ENCODE results near the gene SRRM3.
"Not testable (repeated sequence)": the region's sequence is repeated elsewhere in the genome, so short reads cannot be mapped to it uniquely, and the experiment has no call there.

The SRRM3 gene

DNA sequence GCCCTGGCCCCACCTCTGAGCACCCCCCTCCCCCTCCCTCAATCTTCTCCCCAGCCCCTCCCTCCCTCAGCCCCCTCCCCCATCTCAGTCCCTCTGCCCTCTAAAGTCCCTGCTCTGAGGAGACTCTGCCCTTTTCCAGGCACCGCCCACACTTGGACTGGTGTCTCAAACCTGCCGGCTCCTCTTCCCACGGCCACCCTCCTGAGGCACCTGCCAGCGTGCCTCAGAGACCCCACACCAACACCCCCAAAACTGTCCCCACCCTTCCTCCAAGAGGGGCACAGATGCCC lies 66.1 kb downstream of the SRRM3 start:
- DNase-seq: no peak

DNA sequence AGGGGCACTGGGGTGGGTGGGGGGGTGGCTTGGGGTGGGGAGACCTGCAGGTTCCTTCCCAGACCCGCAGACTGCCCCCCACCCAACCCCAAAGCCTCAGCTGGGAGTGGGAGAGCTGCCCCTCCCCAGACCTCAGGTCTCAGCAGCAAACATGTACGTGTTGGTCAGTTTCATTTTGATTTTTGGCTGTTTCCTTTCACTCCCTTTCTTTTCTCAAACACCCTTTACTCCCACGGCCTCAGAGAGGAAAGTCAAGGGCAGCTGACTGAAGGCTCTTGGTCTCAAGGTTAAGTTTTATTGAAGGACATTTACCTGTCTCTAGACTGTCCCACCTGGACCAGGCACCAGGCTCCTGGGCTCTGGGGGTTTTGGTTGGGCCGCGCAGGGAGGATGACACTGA lies 66.7 kb downstream of the SRRM3 start:
- no peak for DNase-seq

DNA sequence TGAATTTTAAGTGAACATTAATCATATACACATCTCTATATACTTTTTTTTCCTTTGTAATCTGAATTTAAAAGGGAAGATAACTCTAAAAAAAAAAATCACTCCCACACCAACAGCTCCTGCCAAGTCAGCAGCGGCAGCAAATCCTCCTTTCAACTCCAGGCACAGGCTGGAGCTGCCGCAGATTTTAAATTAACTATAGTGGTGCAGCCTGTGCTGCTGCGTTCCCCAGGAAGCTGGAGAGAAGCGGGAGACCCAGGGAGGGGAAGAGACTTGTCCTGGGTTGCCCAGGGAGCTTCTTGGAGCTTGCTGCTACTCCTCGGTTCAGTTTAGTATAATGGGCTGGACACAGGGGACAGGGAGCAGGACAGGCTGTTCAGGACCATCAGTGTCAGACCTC lies 68.2 kb downstream of the SRRM3 start:
- DNase-seq: no peak

DNA sequence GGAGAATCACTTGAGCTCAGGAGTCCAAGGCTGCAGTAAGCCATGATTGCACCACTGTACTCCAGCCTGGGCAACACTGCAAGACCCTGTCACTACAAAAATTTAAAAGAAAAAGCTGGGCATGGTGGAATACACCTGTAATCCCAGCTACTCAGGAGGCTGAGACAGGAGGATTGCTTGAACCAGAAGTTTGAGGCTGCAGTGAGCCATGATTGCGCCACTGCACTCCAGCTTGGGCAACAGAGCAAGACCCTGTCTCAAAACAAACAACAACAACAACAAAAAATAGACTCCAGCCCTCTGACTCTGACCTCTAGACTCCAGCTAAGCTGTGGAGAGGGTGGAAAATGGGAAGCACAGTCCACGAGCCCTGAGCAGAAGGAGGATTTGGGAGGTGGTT lies 69.7 kb downstream of the SRRM3 start:
- not testable (repeated sequence) for DNase-seq

DNA sequence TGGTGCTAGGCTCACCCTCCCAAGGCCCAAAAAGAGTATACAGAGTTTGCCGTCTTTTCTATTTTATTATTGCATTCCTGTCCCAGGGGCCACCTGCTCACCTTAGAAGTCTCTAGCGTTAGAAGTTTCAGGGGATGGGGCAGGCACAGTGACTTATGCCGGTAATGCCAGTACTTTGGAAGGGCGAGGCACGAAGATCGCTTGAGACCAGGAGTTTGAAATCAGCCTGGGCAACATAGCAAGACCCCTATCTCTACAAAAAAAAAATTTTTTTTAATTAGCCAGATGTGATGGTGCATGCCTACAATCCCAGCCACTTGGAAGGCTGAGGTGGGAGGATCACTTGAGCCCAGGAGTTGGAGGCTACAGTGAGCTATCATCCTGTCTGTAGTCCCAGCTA lies 70.4 kb downstream of the SRRM3 start:
- DNase-seq: no peak

DNA sequence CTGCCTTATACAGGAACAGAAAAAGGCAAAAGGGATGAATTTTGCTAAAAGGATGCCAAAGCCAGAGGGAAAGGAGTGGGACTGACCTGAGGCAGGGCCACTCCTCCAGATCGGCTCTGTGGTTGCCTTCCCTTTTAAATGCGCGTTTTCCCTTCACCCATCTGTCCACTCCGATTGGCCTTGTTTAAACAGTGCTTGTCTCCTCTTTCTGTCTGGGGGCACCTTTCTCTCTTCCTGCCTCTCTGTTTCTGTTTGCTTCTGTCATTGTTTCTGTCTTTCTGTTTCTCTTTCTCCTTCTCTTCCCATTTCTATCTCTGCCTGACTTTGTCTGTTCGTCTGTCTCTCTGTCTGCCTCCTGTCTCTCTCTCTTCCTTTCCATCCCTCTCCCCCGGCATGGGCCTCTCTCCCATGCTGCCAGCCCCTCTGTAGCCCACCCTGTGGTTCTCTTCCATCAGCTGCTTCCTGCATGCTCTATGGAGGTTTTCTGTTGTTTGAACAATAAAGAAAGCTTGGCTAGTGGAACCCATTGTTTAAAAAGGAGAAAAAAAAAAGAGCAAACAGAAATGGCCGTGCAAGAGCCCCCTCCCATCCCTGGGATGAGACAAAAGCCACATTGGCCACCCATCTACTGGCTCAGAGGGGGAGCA lies 71.3 kb downstream of the SRRM3 start:
- DNase-seq: no peak

DNA sequence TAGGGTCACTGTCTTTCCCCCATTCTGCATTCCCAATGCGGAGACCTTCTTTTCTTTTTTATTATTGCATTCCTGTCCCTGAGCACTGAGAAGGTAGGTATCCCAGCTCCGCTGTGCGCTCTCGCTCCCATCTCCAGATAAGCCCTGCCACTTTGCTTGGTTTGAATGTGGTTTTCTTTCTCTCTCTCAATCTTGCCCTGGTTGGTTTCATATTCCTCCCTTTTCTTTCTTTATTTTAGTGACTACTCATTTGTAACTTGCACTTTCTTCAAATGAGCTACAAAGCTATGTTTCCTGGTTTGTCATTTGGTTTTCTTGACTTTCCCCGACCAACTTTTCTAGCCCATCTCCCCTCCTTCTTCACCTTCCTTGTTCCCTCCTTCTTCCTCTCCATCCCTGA lies 71.8 kb downstream of the SRRM3 start:
- DNase-seq: no peak

DNA sequence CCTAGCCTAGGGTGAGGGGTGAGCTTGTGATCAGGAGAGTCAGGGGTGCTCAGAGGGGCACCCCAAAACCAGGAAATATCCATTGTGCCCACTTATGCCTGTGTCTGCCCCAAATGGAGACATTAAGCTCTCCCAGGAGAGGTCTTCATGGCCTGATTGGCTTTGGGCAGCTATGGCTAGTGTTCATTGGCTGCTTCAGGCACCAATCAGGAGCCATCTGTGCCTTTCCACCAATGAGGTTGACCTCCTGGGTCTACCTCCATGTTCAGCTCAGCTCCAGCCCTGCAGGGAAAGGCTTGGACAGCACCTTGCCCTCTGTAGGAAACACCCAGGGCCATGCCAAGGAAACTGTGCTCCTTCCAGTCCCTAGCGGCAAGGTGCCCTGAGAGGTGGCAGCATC lies 76.8 kb downstream of the SRRM3 start:
- no peak for DNase-seq

DNA sequence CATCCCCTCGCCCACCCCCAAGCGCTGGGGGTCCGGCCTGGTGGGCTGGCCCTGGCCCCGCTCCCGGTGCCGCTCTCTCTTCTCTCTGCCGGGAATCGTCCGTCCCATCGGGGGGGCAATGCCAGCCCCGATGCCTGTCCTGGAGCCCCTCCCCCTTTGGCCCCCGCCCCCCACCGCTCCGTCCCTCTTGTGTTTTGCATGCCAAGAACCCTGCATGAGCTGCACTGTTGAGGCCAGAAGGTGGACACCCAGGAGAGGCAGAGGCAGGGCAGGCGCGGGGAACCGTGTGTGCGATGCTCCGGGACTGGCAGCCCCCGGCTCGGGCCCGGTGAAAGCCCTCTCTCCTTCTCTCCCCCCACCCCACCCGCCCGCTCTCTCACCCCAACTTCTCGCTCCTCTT lies 78.7 kb downstream of the SRRM3 start:
- DNase-seq: no peak

DNA sequence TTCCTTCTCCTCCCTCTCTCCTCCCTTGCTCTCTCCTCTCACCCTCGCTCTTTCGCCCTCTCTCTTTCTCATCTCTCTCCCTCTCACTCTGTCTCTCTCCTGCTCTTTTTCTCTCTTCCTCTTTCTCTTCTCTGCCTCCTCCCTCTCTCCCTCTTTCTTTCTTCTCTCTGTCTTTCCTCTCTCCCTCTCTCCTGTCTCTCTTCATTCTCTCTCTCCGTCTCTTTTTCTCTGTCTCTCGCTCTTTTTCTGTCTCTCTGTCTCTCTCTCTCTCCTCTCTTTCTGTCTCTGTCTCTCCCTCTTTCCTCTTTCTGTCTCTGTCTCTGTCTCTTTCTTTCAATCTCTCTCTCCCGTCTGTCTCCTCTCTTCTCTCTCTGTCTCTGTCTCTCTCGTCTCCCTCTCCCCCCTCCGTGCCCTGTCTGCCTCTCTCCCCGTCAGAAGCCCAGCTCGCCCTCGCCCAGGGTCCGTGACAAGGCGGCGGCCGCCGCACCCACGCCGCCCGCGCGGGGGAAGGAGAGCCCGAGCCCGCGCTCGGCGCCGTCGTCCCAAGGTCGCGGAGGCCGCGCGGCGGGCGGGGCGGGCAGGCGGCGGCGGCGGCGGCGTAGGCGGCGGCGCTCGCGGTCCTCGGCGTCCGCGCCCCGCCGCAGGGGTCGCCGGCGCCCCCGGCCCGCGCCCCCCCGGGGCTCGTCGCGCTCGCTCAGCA lies 79.5 kb downstream of the SRRM3 start:
- DNase-seq: no peak

DNA sequence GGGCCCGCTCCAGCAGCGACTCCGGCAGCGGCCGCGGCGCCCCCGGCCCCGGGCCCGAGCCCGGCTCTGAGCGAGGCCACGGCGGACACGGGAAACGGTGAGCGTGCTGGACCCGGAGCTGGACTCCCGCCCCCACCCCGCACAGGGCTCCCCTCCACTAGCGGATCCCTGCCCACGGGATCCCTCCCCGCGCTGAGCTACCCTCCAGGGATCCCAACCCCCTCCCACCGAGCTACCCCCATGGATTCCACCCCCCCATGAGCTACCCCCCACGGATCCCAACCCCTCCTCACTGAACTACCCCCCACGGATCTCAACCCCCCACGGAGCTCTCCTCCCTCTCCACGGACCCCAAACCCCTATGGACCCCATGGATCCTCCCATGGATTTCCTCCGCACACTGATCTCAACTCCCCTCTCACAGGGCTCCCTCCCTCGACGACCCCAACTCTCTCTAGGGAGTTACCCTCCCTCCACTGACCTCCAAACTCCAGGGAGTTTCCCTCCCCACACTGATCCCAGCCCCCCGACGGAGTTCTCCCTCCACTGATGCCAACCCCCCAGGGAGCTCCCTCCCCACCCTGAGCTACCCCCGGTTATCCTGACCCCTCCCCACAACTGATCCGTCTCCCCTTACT lies 80.1 kb downstream of the SRRM3 start:
- DNase-seq: no peak

DNA sequence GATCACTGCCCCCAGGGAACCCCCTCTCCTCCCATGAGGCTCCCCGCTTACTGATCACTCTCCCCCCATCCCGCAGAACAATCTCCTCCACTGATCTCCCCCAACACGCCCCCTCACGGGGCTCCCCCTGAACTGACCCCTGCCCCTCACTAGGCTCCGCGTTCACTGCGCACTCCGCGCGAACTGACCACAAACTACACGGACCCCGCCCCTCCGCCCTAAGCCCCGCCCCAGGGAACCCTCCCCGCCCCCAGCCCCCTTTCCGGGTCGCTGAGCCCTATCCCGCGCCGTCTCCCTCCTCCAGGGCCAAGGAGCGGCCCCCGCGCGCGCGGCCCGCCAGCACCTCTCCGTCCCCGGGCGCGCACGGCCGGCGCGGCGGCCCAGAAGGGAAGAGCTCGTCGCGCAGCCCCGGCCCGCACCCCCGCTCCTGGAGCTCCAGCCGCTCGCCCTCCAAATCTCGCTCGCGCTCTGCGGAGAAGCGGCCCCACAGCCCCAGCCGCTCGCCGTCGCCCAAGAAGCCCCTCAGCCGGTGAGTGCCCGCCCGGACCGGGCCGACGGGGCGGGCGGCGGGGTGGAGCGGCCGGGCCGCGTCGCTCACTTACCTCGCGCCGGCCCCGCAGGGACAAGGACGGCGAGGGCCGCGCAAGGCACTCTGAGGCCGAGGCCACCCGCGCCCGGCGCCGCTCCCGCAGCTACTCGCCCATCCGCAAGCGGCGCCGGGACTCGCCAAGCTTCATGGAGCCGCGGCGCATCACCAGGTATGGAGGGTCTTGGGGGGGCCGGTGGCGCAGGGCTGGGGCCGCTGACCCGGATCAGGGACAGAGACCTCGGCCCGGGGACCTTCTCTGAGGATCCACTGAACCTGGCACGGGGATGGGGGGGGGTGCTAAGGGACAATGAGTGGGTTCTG lies 80.9 kb downstream of the SRRM3 start:
- no peak for DNase-seq

DNA sequence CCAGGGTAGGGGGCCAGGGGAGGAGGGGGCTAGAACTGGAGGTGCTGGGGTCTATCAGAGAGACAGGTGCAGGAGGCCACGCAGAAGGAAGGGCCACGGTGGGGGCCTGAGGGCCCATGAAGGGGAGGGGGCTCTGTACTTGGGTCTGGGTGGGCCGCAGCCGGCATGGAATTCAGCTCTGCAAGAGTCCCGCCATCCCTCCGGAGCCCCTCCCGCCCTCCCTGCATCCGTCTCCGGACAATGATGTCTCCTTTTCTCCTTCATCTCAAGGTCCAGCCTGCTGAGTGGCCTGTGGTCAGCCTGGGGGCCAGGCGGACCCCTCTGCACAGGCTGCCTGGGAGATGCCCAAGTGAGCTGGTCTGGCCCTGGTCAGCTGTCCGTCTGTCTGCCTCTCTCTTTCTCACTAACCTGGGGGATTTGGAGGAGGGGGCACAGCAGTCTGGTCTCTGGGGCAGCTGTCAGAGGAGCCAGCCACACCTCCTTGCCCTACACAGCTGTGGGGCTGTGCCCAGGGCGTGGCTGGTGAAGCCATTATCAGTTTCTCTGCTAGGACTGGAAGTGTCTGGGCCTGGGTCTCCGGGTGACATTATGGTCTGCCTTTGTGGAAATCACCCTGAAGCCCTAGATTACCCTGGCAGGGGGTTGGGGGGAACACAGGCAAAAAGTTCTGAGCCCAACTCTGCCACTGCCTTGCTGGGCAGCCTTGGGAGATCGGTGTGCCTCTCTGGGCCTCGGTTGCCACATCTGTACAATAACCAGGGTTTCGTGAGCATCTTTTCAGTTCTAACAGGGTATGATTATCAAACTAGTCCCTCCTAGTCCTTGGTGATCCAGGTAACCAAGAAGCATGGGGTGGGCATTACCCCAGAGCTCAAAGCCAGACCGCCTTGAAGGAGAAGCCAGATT lies 81.8 kb downstream of the SRRM3 start:
- no peak for DNase-seq

DNA sequence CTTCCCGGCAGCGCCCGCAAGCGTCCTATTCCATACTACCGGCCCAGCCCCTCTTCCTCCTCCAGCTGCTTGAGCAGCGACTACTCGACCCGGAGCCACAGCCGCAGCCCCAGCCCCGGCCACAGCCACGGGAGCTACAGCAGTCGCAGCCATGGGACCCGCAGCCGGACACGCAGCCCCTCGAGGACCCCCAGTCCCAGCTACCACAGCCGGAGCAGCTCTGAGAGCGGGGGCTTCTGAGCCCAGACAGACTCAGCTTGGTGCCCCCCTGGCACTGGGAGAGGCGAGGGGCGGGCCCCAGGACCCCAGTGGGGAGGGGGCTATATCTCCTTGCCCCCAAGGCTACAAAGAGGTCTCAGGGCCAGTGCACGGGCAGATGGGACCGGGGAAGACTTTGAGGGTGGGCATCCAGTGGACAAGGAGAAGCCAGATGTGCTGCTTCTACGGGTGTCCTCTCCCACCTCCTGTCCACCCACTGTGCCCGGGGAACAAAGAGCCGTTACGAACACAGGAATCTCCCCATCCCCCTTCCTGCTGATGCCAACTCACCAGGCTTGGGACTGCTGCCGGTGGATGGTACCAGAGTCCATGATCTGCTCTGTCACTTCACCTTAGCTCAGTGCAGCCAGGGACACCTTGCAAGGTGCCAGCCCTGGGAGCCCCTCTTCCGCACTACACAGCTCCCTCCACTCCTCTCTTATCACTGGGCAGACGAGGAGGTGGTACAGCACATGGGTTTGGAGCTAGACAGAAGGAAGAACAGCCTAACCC lies 84.1 kb downstream of the SRRM3 start:
- no peak for DNase-seq

DNA sequence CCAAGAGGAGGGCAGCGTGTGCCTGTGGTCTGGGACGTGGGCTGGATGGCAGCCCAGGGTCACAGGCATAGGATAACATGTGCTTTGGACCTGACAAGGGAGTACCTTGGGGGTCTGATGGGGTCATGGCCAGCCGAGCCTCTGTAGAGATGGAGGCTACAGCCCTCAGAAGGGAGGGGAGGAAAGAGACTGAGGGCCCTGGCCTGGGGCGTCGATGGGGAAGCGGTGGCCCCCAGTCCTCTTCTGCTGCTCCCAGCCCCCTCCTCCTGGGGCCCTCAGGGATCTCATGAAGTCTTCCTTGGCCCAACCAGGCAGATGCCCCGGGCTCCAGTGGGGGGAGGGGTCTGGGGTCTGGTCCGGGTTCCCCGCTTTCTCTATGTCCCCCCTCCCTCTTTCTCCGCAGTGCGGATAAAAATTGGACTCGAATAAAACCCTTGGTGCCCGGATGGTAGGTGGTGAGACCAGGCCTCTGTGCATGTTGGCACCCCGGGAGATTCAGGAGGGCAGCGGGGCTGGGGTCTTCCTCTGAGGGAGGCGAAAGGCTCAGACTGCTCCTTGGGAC lies 85.2 kb downstream of the SRRM3 start:
- DNase-seq: no peak

DNA sequence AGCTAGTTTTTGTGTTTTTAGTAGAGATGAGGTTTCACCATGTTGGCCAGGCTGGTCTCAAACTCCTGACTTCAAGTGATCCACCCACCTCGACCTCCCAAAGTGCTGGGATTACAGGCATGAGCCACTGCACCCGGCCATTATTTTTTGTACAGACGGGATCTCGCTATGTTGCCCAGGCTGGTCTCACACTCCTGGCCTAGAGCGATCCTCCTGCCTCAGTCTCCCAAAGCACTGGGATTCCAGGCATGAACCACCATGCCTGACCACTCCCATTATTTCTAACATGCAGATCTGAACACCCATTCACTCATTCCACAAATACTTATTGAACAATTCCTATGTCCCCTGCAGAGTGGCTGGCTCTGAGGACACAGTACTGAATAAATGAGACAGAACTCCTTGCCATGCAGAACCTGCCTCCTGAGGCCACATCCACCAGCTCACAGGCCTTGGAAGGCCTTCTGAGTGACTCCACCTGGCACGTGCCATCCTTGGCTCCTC lies 89.2 kb downstream of the SRRM3 start:
- DNase-seq: not testable (repeated sequence)

DNA sequence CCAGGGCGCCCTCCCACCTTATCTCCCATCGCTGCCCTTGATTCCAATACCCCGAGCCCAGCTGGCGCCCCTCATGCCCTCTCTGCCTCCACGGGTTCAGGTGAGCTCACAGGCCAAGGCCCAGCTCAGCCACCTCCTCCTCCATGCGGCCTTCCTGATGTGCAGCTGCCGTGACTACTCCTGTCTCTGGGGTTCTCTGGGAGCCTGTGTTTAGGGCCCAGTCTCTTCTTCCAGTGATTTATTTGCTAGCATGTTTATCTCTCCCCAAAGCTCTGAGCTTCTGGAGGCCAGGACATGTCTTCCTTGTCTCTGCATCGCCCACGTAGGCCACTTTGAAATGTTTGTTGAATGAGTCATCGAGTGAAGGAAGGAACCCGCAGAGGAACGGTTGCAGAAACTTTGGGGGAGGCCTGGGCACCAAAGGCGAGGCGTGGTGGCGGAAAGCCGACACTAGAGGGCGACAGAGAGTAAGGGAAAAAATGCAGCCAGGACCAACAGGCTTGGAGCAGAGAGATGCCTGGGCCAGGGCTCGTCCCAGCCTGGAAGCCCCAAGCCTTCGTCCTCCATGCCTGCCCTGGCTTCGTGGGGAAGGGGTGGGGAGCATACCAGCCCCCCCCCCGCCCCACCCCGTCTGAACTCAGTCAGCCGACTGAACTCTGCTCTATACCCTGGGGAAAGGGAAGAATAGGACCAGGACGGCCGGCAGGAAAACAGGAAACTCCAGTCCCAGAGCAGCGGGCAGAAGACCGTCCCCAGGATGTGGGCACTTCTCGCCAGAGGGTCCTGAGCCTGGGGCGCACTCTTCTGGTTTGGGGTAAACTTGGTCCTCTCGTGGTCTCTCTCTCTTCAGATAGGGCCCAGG lies 89.9 kb downstream of the SRRM3 start:
- DNase-seq: peak; percentile 84

DNA sequence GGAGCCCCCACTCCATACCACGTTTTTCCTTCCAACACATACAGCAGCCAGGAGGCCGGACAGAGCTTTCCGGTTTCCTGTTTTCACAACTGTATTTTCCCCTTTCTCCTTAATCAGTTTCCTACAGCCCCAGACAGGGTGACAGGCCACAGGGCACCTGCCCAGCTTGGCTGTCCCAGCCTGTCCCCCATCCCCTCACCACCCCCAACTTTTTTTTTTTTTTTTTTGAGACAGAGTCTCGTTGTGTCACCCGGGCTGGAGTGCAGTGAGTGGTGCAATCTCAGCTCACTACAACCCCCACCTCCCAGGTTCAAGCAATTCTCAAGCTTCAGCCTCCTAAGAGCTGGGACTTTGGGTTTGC lies 90.5 kb downstream of the SRRM3 start:
- DNase-seq: no peak

DNA sequence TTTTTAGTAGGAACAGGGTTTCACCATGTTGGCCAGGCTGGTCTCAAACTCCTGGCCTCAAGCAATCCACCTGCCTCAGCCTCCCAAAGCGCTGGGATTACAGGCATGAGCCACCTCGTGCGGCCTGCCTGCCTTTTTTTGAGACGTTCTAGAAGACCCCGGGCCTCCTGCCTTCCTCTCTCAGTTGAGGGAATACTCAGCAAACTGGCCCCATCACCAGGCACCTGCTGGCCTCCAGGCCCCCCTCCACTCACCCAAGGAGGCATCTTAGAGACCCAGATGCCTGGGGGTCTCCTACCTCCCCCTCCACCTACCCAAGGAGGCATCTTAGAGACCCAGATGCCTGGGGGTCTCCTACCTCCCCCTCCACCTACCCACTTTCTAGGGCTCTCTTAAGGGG lies 91.2 kb downstream of the SRRM3 start:
- not testable (repeated sequence) for DNase-seq

DNA sequence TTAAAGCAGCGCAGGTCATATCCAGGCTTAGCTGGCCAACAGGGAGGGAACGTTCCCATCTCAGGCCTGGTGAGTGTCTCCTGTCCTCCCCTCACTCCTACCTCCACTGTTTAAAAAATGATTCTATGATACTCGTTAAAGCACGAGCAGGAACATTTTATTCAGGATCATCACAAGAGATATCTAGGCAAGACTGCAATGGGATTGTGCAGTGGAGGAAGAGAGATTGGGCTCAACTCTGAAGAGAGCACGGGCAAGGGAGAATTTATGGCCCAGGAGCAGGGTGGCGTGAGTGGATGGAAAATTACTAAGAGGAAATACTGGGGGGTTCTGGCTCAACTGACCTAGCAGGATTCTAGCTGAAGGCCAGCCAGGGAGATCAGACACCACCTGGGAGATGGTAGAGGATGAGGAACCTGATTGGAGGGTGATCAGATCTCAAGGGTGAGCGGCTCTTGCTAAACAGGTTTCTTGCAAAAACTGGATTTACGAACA lies 91.8 kb downstream of the SRRM3 start:
- DNase-seq: no peak
